Uterus (tissue), 4 donors: ENCODE measurements around the gene SLC8A1. TPM values are rescaled to one million over a fixed set of nuclear protein-coding genes. Genes with fewer than 3 reads are reported as not detected.

Experiments
- DNase-seq, 2 donors: peaks; one replicate each; pipeline ENCODE4 v3.0.0-alpha.2; 2019 to 2020
- H3K27ac ChIP-seq, 2 donors: fragments of 200-600 bp; sonication (generic); 1 replicate in 1 of 2; 2 replicates in 1 of 2; pipeline ENCODE4 v1.5.1; 2016 to 2018
- H3K27me3 ChIP-seq, 2 donors: fragments of 200-600 bp; sonication (generic); one replicate each; pipeline ENCODE4 v1.5.1; 2018 to 2019; ENCODE audit warnings: control low read depth in 1 of 2
- H3K36me3 ChIP-seq, 2 donors: fragments of 200-600 bp; sonication (generic); one replicate each; pipeline ENCODE4 v1.5.1; 2019; ENCODE audit warnings: control low read depth in 1 of 2
- H3K4me1 ChIP-seq, 2 donors: fragments of 200-600 bp; sonication (generic); one replicate each; pipeline ENCODE4 v1.5.1; 2018 to 2019; ENCODE audit warnings: control low read depth in 1 of 2
- H3K4me3 ChIP-seq, 2 donors: fragments of 200-600 bp; sonication (generic); 1 replicate in 1 of 2; 2 replicates in 1 of 2; pipeline ENCODE4 v1.5.1; 2018 to 2019; ENCODE audit warnings: mild to moderate bottlenecking in 1 of 2
- H3K9me3 ChIP-seq, 2 donors: fragments of 200-600 bp; sonication (generic); one replicate each; pipeline ENCODE4 v1.5.1; 2019; ENCODE audit warnings: control low read depth in 1 of 2
- POLR2A ChIP-seq, 2 donors: fragments of 450-650 bp; IDR thresholded peaks; one replicate each; pipeline ENCODE4 v1.6.1; 2016; ENCODE audit warnings: antibody characterized with exemption in 2 of 2, mild to moderate bottlenecking in 1 of 2, moderate library complexity in 1 of 2
- intact Hi-C: fragments of 100-400 bp; cut with DNase I; formaldehyde crosslinking; loops from one replicate; pipeline ENCODE4 v1.15.1; 2023; ENCODE audit warnings: low total_unique reads
- total RNA-seq, 4 donors: library from RNA; depleted of rRNA in 3 of 4; stranded (reverse); fragments of >200 nt in 3 of 4; gene quantifications; one replicate each; pipeline versions ENCODE4 v1.1.0 to v1.2.4, GENCODE V29; 2014 to 2023
- TF ChIP-seq, protein P1 (sequence below), 4 experiments: fragments of 200-600 bp in 2 of 4; fragments of 450-650 bp in 2 of 4; sonication (generic) in 2 of 4; IDR thresholded peaks; one replicate each; pipeline ENCODE4 v1.5.1; 2016 to 2019; ENCODE audit warnings: antibody characterized with exemption in 4 of 4, mild to moderate bottlenecking in 2 of 4, moderate library complexity in 1 of 4
- donor health status: DM: yes; HTN: yes; CAD: no.

Gene SLC8A1
- total RNA-seq, 4 donors from 2014 or later: 61.2 to 257 (median 140) TPM

DNA sequence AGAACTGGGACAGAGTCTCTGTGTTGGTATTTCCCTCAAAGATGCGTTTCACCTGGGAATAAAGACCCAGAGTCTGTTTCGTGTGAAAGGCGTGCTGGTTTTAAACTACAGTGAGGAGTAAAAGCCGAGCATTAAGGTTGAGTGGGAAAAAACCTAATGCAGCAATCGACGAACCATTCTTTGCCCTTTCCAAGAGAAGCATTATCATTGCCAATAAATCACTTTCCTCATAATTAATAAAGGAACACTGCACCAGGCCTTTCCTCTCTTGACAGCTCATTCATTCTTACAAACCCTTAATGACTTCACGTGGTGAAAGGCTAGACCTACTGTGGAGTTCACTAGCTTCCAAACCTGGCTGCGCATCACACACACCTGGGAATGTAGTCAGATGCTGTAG, 896 bp upstream of the SLC8A1 start:
- Histone ChIP-seq H3K4me3 (peak overlapping the region; percentile 58 to 68), H3K4me1 (no peaks in the 10 kb centered on the region), H3K27ac (peak overlapping the region; percentile 92 to 99), H3K27me3 (no peaks in the 10 kb centered on the region), H3K9me3 (no peaks in the 10 kb centered on the region), H3K36me3 (no peaks in the 10 kb centered on the region)
- no peak for DNase-seq
- intact Hi-C loops: no loop called here
- no peak for TF ChIP-seq POLR2A (IDR thresholded peaks at IDR 0.05)
- TF ChIP-seq, protein P1, sequence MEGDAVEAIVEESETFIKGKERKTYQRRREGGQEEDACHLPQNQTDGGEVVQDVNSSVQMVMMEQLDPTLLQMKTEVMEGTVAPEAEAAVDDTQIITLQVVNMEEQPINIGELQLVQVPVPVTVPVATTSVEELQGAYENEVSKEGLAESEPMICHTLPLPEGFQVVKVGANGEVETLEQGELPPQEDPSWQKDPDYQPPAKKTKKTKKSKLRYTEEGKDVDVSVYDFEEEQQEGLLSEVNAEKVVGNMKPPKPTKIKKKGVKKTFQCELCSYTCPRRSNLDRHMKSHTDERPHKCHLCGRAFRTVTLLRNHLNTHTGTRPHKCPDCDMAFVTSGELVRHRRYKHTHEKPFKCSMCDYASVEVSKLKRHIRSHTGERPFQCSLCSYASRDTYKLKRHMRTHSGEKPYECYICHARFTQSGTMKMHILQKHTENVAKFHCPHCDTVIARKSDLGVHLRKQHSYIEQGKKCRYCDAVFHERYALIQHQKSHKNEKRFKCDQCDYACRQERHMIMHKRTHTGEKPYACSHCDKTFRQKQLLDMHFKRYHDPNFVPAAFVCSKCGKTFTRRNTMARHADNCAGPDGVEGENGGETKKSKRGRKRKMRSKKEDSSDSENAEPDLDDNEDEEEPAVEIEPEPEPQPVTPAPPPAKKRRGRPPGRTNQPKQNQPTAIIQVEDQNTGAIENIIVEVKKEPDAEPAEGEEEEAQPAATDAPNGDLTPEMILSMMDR (IDR thresholded peaks at IDR 0.05): no peak

DNA sequence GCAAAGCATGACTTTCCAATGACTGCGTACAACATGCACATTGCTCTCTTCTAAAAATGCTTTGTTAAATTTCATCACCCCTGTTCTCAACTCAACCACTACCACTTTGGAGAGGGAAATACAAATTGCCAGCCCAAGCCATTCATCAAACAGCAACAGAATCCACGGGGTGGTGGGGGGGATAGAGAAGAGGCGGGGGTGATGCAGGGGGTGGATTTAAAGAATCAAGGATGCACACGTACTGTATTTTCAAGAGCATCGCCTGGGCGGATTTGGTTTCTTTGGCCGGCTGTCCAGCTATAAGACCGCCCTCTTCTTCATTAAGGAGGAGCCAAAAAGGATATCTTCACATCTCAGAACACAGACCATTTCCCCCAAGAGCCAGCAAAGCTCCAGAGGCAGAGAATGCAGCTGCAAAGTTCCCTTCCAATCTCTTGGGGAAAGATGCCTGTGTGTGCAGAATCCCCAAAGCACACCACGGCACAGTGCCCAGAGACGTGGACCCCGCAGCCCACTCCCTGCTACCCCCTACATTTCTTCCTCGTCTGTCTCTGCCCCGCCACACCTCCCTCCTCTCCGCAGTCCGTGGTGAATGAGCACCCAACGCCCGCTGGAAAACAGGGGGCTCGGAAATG, 977 bp downstream of the SLC8A1 start:
- no peaks in the 10 kb centered on the region for H3K4me1 ChIP-seq

DNA sequence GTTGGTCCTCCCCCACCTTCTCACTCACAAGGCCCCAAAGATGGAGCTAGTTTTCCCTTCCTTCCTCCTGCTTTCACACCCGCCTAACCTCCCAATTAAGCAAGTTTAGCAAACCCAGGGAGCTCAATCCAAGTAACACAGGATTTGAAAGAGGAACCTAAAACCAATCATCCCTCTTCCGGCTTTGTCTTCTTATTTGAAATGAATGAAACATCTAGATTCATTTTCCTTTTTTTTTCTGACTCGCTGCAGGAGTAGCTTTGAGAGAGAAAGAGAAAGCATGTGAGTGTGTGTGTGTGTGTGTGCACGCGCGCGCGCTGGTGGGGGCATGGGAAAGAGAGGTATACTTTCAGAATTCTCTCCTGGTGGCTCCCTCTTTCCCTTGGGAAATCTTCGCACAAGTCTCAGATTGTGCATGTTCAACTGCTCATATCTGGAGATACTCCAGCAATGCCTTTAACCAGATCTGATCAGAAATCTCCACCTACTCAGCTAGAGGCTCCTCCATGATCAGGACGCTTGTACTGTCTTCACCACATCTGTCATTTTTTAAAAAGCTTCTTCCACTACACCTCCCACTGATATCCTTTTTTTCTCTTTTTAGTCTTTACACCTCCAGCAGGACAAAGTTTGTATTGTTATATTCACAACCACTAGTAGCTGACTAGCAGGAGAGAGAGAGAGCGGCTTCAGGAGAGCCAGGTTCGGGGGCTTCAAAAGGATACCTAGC, 1.7 kb downstream of the SLC8A1 start:
- intact Hi-C loops: no loop called here
- TF ChIP-seq POLR2A (IDR thresholded peaks at IDR 0.05): no peak
- TF ChIP-seq, protein P1 (IDR thresholded peaks at IDR 0.05): peak in 3 of 4 experiments; percentile 5 to 40 (median 16)
- Histone ChIP-seq H3K27me3 (no peaks in the 10 kb centered on the region), H3K36me3 (no peaks in the 10 kb centered on the region), H3K4me3 (peak overlapping the region; percentile 58 to 68), H3K27ac (peak overlapping the region; percentile 92 to 99), H3K4me1 (no peaks in the 10 kb centered on the region), H3K9me3 (no peaks in the 10 kb centered on the region)
- peak in 1 of 2 donors; percentile 37 for DNase-seq

More for the DNA sequence above, 977 bp downstream of the SLC8A1 start:
- no peaks in the 10 kb centered on the region for H3K27me3 ChIP-seq
- peak; percentile 56 to 73 for DNase-seq
- H3K27ac ChIP-seq: peak overlapping the region; percentile 92 to 99
- intact Hi-C loops: no loop called here
- no peaks in the 10 kb centered on the region for H3K36me3 ChIP-seq
- no peaks in the 10 kb centered on the region for H3K9me3 ChIP-seq
- TF ChIP-seq POLR2A (IDR thresholded peaks at IDR 0.05): peak; percentile 39 to 41
- TF ChIP-seq, protein P1 (IDR thresholded peaks at IDR 0.05): no peak
- peak overlapping the region; percentile 58 to 68 for H3K4me3 ChIP-seq

DNA sequence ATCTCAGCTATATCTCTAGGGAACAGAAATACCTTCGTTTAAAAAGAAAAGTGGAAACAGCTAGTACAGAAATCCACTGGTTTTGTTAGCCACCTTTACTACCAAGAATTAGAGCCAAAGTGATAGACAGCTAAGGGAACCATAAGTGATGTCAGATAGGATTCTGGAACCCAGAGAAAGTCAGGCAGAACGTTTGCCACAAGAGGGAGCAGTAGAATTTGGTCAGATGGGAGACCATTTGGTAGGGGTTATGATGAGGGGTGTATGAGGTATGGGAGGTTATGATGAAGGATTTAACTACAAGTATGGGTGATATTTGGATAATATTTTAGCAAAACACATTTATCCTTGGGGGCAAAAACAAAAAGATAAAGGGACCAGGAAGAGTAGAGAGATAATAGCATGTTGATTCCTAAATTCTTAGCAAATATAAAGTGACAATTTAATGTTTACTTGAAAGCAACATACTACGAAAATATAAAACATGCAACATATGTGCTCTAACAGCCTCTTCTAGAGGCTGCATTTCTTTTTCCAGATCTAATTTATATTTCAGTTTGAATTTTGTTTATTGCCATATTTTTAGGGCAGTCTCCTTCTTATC, 3.3 kb downstream of the SLC8A1 start:
- H3K27me3 ChIP-seq: no peaks in the 10 kb centered on the region
- TF ChIP-seq POLR2A (IDR thresholded peaks at IDR 0.05): no peak
- TF ChIP-seq, protein P1 (IDR thresholded peaks at IDR 0.05): peak; percentile 21 to 55 (median 43)
- no peaks in the 10 kb centered on the region for H3K9me3 ChIP-seq
- no peaks in the 10 kb centered on the region for H3K36me3 ChIP-seq
- intact Hi-C loops: no loop called here
- no peak for DNase-seq
- H3K27ac ChIP-seq: peak overlapping the region; percentile 92 to 99
- no peaks in the 10 kb centered on the region for H3K4me1 ChIP-seq
- H3K4me3 ChIP-seq: no peak overlapping the region

DNA sequence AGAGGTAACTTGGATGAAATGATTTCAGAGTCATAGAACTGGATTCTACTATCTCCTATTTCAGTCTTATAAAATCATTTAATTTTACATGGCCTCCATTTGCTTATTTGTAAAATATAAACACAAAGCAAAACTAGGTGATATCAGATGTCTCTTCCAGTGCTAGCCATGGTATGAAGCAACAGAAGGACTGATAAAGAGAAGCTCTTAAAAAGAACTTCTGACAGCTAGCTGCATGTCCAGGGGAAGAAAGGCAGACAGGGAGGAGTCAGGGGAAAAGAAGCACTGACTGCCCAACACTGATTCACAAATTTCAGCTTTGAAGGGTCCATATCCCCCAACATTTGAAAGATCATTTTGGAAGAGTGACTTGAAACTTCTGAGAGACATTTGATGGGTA, 6.4 kb downstream of the SLC8A1 start:
- intact Hi-C loops: no loop called here
- TF ChIP-seq, protein P1 (IDR thresholded peaks at IDR 0.05): no peak
- TF ChIP-seq POLR2A (IDR thresholded peaks at IDR 0.05): no peak
- Histone ChIP-seq H3K27me3 (no peaks in the 10 kb centered on the region), H3K9me3 (no peaks in the 10 kb centered on the region), H3K36me3 (no peaks in the 10 kb centered on the region), H3K27ac (peak overlapping the region; percentile 9 to 92), H3K4me1 (no peaks in the 10 kb centered on the region), H3K4me3 (no peak overlapping the region)
- no peak for DNase-seq
